ENCODE data around the gene COPG1.

The COPG1 gene

GRCh38 chr3:129282727-129283327 is 33.4 kb downstream of the COPG1 start:
- peak; percentile 12 for DNase-seq

GRCh38 chr3:129286081-129286480 is 36.7 kb downstream of the COPG1 start:
- DNase-seq: no peak

GRCh38 chr3:129288446-129288845 is 39.0 kb downstream of the COPG1 start:
- DNase-seq: no peak

GRCh38 chr3:129289201-129289921 is 40.0 kb downstream of the COPG1 start:
- no peak for DNase-seq

GRCh38 chr3:129291236-129291886 is 42.0 kb downstream of the COPG1 start:
- no peak for DNase-seq

- DNase-seq: no peak
Observed at GRCh38 chr3:129295286-129295685, 45.9 kb downstream of the COPG1 start.

GRCh38 chr3:129304146-129304961 is 54.9 kb downstream of the COPG1 start:
- DNase-seq: no peak

- no peak for DNase-seq
Observed at GRCh38 chr3:129304962-129305222, 55.5 kb downstream of the COPG1 start.

- DNase-seq: peak; percentile 20
Observed at GRCh38 chr3:129305592-129306091, 56.2 kb downstream of the COPG1 start.

- DNase-seq: no peak
Observed at GRCh38 chr3:129308636-129309035, 59.2 kb downstream of the COPG1 start.

GRCh38 chr3:129310111-129311011 is 61.0 kb downstream of the COPG1 start:
- DNase-seq: no peak

GRCh38 chr3:129311054-129311902 is 61.9 kb downstream of the COPG1 start:
- DNase-seq: no peak

- no peak for DNase-seq
Observed at GRCh38 chr3:129312021-129312639, 62.7 kb downstream of the COPG1 start.

- no peak for DNase-seq
Observed at GRCh38 chr3:129312671-129313414, 63.4 kb downstream of the COPG1 start.

GRCh38 chr3:129313415-129313664 is 63.9 kb downstream of the COPG1 start:
- DNase-seq: no peak

GRCh38 chr3:129313665-129314385 is 64.4 kb downstream of the COPG1 start:
- peak; percentile 22 for DNase-seq

GRCh38 chr3:129314386-129315222 is 65.2 kb downstream of the COPG1 start:
- peak; percentile 68 for DNase-seq

- peak; percentile 30 for DNase-seq
Observed at GRCh38 chr3:129315223-129315997, 66.0 kb downstream of the COPG1 start.

Data from stimulated activated CD4-positive, alpha-beta T cell treated with anti-CD3 and anti-CD28 coated beads, Interleukin-1b, Interleukin-23, amount 100 ng/mL, for 48 hours (primary cell).